Stimulated activated naive B cell treated with anti-CD40 and anti-IgM and Interleukin-4, amounts not matched to agents 10 μg/mL and 1 μg/mL and 100 μg/mL, for 72 hours (primary cell): ENCODE data around the gene SUN5.
"Not testable (repeated sequence)": the region's sequence is repeated elsewhere in the genome, so short reads cannot be mapped to it uniquely, and the experiment has no call there.

Source experiments
- ATAC-seq, 2 donors: fragments of 150-1000 bp; cut with Tn5 transposase; replicated peaks; 2 replicates each; pipeline ENCODE4 v1.10.0; 2021; ENCODE audit warnings: moderate library complexity in 1 of 2
- DNase-seq: peaks from one replicate; pipeline ENCODE4 v3.0.0; 2021
- H3K27ac Mint-ChIP-seq: one replicate; pipeline ENCODE4 v1.8.0; 2022; ENCODE audit warnings: mild to moderate bottlenecking, mixed read lengths
- H3K27me3 Mint-ChIP-seq, 2 donors: one replicate each; pipeline ENCODE4 v1.8.0; 2022; ENCODE audit warnings: mixed read lengths in 2 of 2
- H3K36me3 Mint-ChIP-seq, 2 donors: one replicate each; pipeline ENCODE4 v1.8.0; 2022; ENCODE audit warnings: mixed read lengths in 2 of 2, mild to moderate bottlenecking in 1 of 2
- H3K4me1 Mint-ChIP-seq, 2 donors: one replicate each; pipeline ENCODE4 v1.8.0; 2022; ENCODE audit warnings: mixed read lengths in 2 of 2, mild to moderate bottlenecking in 1 of 2
- H3K4me3 Mint-ChIP-seq, 2 donors: one replicate each; pipeline ENCODE4 v1.8.0; 2022; ENCODE audit warnings: mild to moderate bottlenecking in 2 of 2, mixed read lengths in 2 of 2, moderate library complexity in 1 of 2
- H3K9me3 Mint-ChIP-seq, 2 donors: one replicate each; pipeline ENCODE4 v1.8.0; 2022; ENCODE audit warnings: mixed read lengths in 2 of 2, mild to moderate bottlenecking in 1 of 2

The SUN5 gene

DNA sequence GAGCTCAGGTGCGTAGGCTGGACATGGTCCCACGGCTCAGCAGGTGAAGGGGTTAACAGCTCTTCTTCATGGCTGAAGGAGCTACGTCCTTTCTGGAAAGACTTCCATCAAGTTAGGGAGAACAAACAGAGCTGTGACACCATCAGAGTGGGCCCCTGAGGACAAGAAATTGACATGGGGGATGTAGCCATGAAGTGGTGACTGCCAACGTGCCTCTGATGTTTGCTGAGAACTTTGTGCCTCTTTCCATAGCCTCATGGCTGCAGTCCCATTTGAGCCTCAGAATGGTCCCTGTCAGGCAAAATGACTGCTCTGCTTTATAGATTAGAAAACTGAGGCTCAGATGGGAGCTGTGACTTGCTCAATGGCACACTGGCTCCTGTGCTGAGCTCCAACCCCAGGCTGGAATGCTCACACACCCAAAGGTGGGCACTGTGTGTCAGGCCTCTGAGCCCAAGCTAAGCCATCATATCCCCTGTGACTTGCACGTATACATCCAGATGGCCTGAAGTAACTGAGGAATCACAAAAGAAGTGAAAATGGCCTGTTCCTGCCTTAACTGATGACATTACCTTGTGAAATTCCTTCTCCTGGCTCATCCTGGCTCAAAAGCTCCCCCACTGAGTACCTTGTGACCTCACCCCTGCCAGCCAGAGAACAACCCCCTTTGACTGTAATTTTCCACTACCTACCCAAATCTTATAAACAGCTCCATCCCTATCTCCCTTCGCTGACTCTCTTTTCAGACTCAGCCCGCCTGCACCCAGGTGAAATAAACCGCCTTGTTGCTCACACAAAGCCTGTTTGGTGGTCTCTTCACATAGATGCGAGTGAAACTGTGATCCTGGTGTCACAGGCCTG lies 29.8 kb downstream of the SUN5 start:
- DNase-seq, H3K27me3 Mint-ChIP-seq, H3K36me3 Mint-ChIP-seq, ATAC-seq, H3K9me3 Mint-ChIP-seq, H3K4me3 Mint-ChIP-seq: not testable (repeated sequence)
- peak overlapping the region; percentile 68 for H3K27ac Mint-ChIP-seq
- peaks cover 25 to 26% of the 10 kb centered on the region in 2 donors for H3K4me1 Mint-ChIP-seq

- DNase-seq (no peak), ATAC-seq (no peak)
- H3K27me3 Mint-ChIP-seq = no peaks in the 10 kb centered on the region
- H3K36me3 Mint-ChIP-seq = peaks cover 3 to 5% of the 10 kb centered on the region in 2 donors
- peaks cover 30 to 32% of the 10 kb centered on the region in 2 donors for H3K4me1 Mint-ChIP-seq
- H3K4me3 Mint-ChIP-seq = no peak overlapping the region
- H3K27ac Mint-ChIP-seq = no peak overlapping the region
- peaks cover 0 to 5% of the 10 kb centered on the region in 2 donors for H3K9me3 Mint-ChIP-seq
Observed at GRCh38 chr20:32973077-32973717, 31.0 kb downstream of the SUN5 start.

DNA sequence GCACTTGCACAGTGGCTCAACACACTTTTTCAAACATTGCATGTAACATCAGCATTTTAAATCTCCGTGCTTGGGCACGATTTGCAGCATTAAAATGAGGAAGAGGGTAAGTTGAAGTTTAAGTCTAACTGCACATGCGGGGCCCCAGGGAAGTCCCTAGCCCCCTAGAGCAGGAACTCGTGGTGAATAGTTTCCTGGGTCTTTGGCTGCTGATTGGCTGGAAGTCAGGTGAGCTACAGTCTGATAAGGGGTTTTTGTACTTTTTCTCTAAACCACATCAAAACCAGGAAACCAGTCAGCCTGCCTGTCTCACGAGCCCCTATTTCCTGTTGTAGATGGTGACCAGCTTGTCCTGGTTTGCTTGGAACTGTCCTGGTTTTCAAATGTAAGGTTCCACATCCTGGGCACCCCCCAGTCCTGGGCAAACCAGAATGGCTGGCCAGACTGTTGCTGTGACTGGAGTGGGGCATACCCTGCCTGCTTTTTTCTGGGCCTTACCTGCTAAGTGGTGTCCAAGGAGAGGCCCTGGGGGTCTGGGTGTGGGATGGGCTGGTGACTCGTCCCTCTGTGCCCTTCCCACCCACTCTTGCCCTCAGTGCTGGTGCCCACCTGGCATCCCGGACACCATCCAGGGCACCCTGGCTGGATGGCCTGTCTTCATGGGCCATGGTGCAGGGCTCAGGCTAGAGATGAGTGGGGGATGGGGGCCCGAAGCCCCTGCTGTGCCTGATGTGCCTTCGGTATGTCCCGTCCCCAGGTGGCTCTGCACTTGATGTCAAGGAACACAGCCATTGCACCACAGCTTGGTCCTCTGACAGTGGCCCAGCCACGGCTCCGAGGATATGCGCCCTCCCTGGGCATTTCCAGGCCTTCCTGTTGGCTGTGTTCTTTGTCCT lies 31.8 kb downstream of the SUN5 start:
- ATAC-seq (peak; percentile 96 to 98), DNase-seq (peak; percentile 92)
- Mint-ChIP-seq H3K4me3 (no peak overlapping the region), H3K9me3 (peaks cover 0 to 5% of the 10 kb centered on the region in 2 donors), H3K4me1 (peaks cover 35 to 37% of the 10 kb centered on the region in 2 donors), H3K36me3 (peaks cover 3 to 5% of the 10 kb centered on the region in 2 donors), H3K27me3 (no peaks in the 10 kb centered on the region), H3K27ac (no peak overlapping the region)

GRCh38 chr20:32971703-32972161 lies 32.5 kb downstream of the SUN5 start:
- ATAC-seq (peak; percentile 60 to 62), DNase-seq (no peak)
- Mint-ChIP-seq H3K36me3 (peaks cover 3 to 5% of the 10 kb centered on the region in 2 donors), H3K4me3 (no peak overlapping the region), H3K27me3 (no peaks in the 10 kb centered on the region), H3K27ac (no peak overlapping the region), H3K9me3 (peaks cover 0 to 5% of the 10 kb centered on the region in 2 donors), H3K4me1 (peaks cover 41 to 44% of the 10 kb centered on the region in 2 donors)

- H3K27me3 Mint-ChIP-seq = no peaks in the 10 kb centered on the region
- peaks cover 43 to 50% of the 10 kb centered on the region in 2 donors for H3K4me1 Mint-ChIP-seq
- ATAC-seq = no peak
- no peak overlapping the region for H3K27ac Mint-ChIP-seq
- no peak for DNase-seq
- H3K9me3 Mint-ChIP-seq = no peaks in the 10 kb centered on the region
- H3K36me3 Mint-ChIP-seq = peaks cover 0 to 3% of the 10 kb centered on the region in 2 donors
- H3K4me3 Mint-ChIP-seq = peak overlapping the region in 1 of 2 donors; percentile 47
Observed at GRCh38 chr20:32970973-32971300, 33.3 kb downstream of the SUN5 start.

GRCh38 chr20:32970115-32970972 lies 33.9 kb downstream of the SUN5 start:
- peaks cover 43 to 47% of the 10 kb centered on the region in 2 donors for H3K4me1 Mint-ChIP-seq
- no peak for ATAC-seq
- peaks cover 0 to under 1% of the 10 kb centered on the region in 2 donors for H3K27me3 Mint-ChIP-seq
- H3K36me3 Mint-ChIP-seq = peaks cover 0 to 3% of the 10 kb centered on the region in 2 donors
- DNase-seq = no peak
- peak overlapping the region; percentile 26 to 42 for H3K4me3 Mint-ChIP-seq
- peak overlapping the region; percentile 94 for H3K27ac Mint-ChIP-seq
- H3K9me3 Mint-ChIP-seq = no peaks in the 10 kb centered on the region

GRCh38 chr20:32969356-32970114 lies 34.7 kb downstream of the SUN5 start:
- DNase-seq (no peak), ATAC-seq (no peak)
- H3K27ac Mint-ChIP-seq = peak overlapping the region; percentile 94
- no peaks in the 10 kb centered on the region for H3K9me3 Mint-ChIP-seq
- H3K27me3 Mint-ChIP-seq = peaks cover 4 to 5% of the 10 kb centered on the region in 2 donors
- peaks cover 0 to 3% of the 10 kb centered on the region in 2 donors for H3K36me3 Mint-ChIP-seq
- peak overlapping the region; percentile 26 to 42 for H3K4me3 Mint-ChIP-seq
- H3K4me1 Mint-ChIP-seq = peaks cover 38 to 39% of the 10 kb centered on the region in 2 donors

DNA sequence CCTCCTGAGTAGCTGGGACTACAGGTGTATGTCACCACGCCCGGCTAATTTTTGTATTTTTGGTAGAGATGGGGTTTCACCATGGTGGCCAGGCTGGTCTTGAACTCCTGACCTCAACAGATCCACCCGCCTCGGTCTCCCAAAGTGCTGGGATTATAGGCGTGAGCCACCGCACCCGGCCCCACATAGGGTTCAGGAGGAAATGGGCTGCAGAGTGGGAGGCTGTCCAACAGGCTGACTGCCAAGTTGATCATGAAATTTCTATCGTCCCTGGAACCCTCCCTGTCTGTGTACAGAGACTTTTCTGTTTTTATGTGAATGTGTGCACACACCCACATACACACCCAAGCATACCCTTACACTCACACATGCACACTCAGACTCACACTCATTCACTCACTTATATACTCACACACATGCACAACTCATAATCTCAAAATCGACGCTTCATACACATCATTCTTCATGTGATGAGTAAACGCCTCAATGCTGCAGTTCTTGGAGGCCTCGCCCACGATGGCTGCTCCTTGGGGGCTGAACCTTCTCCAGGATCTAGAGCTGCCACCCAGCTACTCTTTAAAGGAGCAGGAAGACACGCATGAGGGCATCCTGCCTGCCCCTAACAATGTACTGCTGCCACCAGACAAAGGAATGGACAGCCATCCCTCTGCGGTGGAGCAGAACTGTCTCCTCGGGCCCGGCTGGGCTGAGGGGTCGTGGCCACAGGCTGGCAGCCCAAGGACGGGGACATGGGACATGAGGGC lies 35.6 kb downstream of the SUN5 start:
- no peak overlapping the region for H3K4me3 Mint-ChIP-seq
- H3K4me1 Mint-ChIP-seq = peaks cover 33 to 37% of the 10 kb centered on the region in 2 donors
- peaks cover 5 to 8% of the 10 kb centered on the region in 2 donors for H3K27me3 Mint-ChIP-seq
- DNase-seq (no peak), ATAC-seq (no peak)
- no peaks in the 10 kb centered on the region for H3K9me3 Mint-ChIP-seq
- peaks cover 0 to 3% of the 10 kb centered on the region in 2 donors for H3K36me3 Mint-ChIP-seq
- H3K27ac Mint-ChIP-seq = peak overlapping the region; percentile 66

- no peak for ATAC-seq
- H3K4me3 Mint-ChIP-seq = no peak overlapping the region
- DNase-seq = no peak
- H3K27me3 Mint-ChIP-seq = peaks cover 5 to 9% of the 10 kb centered on the region in 2 donors
- H3K27ac Mint-ChIP-seq = no peak overlapping the region
- H3K9me3 Mint-ChIP-seq = no peaks in the 10 kb centered on the region
- peaks cover 33 to 36% of the 10 kb centered on the region in 2 donors for H3K4me1 Mint-ChIP-seq
- peaks cover 0 to 1% of the 10 kb centered on the region in 2 donors for H3K36me3 Mint-ChIP-seq
Observed at GRCh38 chr20:32967961-32968457, 36.2 kb downstream of the SUN5 start.

- Mint-ChIP-seq H3K36me3 (no peaks in the 10 kb centered on the region), H3K9me3 (no peaks in the 10 kb centered on the region), H3K4me1 (peaks cover 29 to 33% of the 10 kb centered on the region in 2 donors), H3K27ac (no peak overlapping the region), H3K27me3 (peaks cover 5 to 9% of the 10 kb centered on the region in 2 donors), H3K4me3 (no peak overlapping the region)
- peak; percentile 62 to 68 for ATAC-seq
- DNase-seq = peak; percentile 34
Observed at GRCh38 chr20:32966881-32967781, 37.1 kb downstream of the SUN5 start.

GRCh38 chr20:32966382-32966781 lies 37.9 kb downstream of the SUN5 start:
- Mint-ChIP-seq H3K27ac (no peak overlapping the region), H3K27me3 (peaks cover 5 to 9% of the 10 kb centered on the region in 2 donors), H3K9me3 (no peaks in the 10 kb centered on the region), H3K36me3 (no peaks in the 10 kb centered on the region), H3K4me1 (peaks cover 29 to 33% of the 10 kb centered on the region in 2 donors), H3K4me3 (no peak overlapping the region)
- DNase-seq (no peak), ATAC-seq (no peak)
